ENCODE data around the gene DDIT4. TPM values are rescaled to one million over a fixed set of nuclear protein-coding genes. Genes with fewer than 3 reads are reported as not detected.
A peak's percentile ranks its signal among the peaks of the same experiment; 100 is the strongest.

DDIT4 gene
- total and polyA plus RNA-seq, 2 of the 8 experiments (the other 6 are each of a cell fraction or from before 2014, with no cell fraction given) = 47.4 to 108 TPM

- TF ChIP-seq, protein P1, sequence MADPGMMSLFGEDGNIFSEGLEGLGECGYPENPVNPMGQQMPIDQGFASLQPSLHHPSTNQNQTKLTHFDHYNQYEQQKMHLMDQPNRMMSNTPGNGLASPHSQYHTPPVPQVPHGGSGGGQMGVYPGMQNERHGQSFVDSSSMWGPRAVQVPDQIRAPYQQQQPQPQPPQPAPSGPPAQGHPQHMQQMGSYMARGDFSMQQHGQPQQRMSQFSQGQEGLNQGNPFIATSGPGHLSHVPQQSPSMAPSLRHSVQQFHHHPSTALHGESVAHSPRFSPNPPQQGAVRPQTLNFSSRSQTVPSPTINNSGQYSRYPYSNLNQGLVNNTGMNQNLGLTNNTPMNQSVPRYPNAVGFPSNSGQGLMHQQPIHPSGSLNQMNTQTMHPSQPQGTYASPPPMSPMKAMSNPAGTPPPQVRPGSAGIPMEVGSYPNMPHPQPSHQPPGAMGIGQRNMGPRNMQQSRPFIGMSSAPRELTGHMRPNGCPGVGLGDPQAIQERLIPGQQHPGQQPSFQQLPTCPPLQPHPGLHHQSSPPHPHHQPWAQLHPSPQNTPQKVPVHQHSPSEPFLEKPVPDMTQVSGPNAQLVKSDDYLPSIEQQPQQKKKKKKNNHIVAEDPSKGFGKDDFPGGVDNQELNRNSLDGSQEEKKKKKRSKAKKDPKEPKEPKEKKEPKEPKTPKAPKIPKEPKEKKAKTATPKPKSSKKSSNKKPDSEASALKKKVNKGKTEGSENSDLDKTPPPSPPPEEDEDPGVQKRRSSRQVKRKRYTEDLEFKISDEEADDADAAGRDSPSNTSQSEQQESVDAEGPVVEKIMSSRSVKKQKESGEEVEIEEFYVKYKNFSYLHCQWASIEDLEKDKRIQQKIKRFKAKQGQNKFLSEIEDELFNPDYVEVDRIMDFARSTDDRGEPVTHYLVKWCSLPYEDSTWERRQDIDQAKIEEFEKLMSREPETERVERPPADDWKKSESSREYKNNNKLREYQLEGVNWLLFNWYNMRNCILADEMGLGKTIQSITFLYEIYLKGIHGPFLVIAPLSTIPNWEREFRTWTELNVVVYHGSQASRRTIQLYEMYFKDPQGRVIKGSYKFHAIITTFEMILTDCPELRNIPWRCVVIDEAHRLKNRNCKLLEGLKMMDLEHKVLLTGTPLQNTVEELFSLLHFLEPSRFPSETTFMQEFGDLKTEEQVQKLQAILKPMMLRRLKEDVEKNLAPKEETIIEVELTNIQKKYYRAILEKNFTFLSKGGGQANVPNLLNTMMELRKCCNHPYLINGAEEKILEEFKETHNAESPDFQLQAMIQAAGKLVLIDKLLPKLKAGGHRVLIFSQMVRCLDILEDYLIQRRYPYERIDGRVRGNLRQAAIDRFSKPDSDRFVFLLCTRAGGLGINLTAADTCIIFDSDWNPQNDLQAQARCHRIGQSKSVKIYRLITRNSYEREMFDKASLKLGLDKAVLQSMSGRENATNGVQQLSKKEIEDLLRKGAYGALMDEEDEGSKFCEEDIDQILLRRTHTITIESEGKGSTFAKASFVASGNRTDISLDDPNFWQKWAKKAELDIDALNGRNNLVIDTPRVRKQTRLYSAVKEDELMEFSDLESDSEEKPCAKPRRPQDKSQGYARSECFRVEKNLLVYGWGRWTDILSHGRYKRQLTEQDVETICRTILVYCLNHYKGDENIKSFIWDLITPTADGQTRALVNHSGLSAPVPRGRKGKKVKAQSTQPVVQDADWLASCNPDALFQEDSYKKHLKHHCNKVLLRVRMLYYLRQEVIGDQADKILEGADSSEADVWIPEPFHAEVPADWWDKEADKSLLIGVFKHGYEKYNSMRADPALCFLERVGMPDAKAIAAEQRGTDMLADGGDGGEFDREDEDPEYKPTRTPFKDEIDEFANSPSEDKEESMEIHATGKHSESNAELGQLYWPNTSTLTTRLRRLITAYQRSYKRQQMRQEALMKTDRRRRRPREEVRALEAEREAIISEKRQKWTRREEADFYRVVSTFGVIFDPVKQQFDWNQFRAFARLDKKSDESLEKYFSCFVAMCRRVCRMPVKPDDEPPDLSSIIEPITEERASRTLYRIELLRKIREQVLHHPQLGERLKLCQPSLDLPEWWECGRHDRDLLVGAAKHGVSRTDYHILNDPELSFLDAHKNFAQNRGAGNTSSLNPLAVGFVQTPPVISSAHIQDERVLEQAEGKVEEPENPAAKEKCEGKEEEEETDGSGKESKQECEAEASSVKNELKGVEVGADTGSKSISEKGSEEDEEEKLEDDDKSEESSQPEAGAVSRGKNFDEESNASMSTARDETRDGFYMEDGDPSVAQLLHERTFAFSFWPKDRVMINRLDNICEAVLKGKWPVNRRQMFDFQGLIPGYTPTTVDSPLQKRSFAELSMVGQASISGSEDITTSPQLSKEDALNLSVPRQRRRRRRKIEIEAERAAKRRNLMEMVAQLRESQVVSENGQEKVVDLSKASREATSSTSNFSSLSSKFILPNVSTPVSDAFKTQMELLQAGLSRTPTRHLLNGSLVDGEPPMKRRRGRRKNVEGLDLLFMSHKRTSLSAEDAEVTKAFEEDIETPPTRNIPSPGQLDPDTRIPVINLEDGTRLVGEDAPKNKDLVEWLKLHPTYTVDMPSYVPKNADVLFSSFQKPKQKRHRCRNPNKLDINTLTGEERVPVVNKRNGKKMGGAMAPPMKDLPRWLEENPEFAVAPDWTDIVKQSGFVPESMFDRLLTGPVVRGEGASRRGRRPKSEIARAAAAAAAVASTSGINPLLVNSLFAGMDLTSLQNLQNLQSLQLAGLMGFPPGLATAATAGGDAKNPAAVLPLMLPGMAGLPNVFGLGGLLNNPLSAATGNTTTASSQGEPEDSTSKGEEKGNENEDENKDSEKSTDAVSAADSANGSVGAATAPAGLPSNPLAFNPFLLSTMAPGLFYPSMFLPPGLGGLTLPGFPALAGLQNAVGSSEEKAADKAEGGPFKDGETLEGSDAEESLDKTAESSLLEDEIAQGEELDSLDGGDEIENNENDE (IDR thresholded peaks at IDR 0.05; ENCODE audit: insufficient replicate concordance, low read length) = no peak
- 0 out of 2 replicates have a peak, but pooled peaks have one; percentile 4 for TF ChIP-seq SRF (IDR thresholded peaks at IDR 0.05; ENCODE audit: low read depth, low read length)
- TF ChIP-seq RBBP5 (IDR thresholded peaks at IDR 0.05; ENCODE audit: borderline replicate concordance, low read depth, low read length) = peak; percentile 98
- no peak for TF ChIP-seq TAF7 (optimal IDR thresholded peaks at IDR 0.05; ENCODE audit: borderline replicate concordance, low read depth, low read length)
- no peak for TF ChIP-seq CBX8 (IDR thresholded peaks at IDR 0.05; ENCODE audit: borderline replicate concordance, low read depth, low read length)
- TF ChIP-seq BACH1 (IDR thresholded peaks at IDR 0.05; ENCODE audit: low read length) = peak; percentile 85
- TF ChIP-seq SP2 (IDR thresholded peaks at IDR 0.05; ENCODE audit: low read length) = no peak
- no peak for TF ChIP-seq CBX5 (IDR thresholded peaks at IDR 0.05; ENCODE audit: low read depth, low read length)
- TF ChIP-seq KDM1A (IDR thresholded peaks at IDR 0.05; ENCODE audit: borderline replicate concordance, low read length) = peak; percentile 39; the same call in 1 of the 2 replicates
- TF ChIP-seq POLR2AphosphoS5 (IDR thresholded peaks at IDR 0.05; ENCODE audit: low read depth, low read length) = peak; percentile 78
- peak; percentile 45; the same call in 1 of the 2 replicates for TF ChIP-seq EGR1 (IDR thresholded peaks at IDR 0.05; ENCODE audit: borderline replicate concordance, low read depth, low read length)
These were observed 13.3 kb upstream of the DDIT4 start (continued) for GRCh38 chr10:72260239-72260975.

All from H1 (cell line).